OCI-LY1 (cell line): ENCODE data around the gene ERBB4.

Experiments
- H2AFZ ChIP-seq: fragments of 200-600 bp; sonication (generic), shearing (Covaris generic); 2 replicates; pipeline ENCODE4 v1.6.0; 2014; ENCODE audit warnings: antibody characterized with exemption, mild to moderate bottlenecking, low read length
- H3F3A ChIP-seq: fragments of 200-600 bp; sonication (generic), shearing (Covaris generic); 2 replicates; pipeline ENCODE4 v1.6.0; 2014; ENCODE audit warnings: mild to moderate bottlenecking, antibody characterized with exemption, low read length, moderate library complexity; ENCODE audit not compliant: insufficient read depth
- H3K27ac ChIP-seq: fragments of 200-600 bp; sonication (generic); 2 replicates; pipeline ENCODE4 v1.5.1; 2014; ENCODE audit warnings: low read length, mixed run types, mild to moderate bottlenecking, low read depth; ENCODE audit not compliant: poor library complexity, severe bottlenecking
- H3K27me3 ChIP-seq: fragments of 200-600 bp; sonication (generic); 2 replicates; pipeline ENCODE4 v1.6.0; 2014; ENCODE audit warnings: antibody characterized with exemption, mild to moderate bottlenecking, low read length, moderate library complexity; ENCODE audit not compliant: insufficient read depth
- H3K36me3 ChIP-seq: fragments of 200-600 bp; sonication (generic); 2 replicates; pipeline ENCODE4 v1.6.1; 2014; ENCODE audit warnings: mild to moderate bottlenecking, antibody characterized with exemption, low read length, moderate library complexity, mixed read lengths; ENCODE audit not compliant: insufficient read depth
- H3K4me1 ChIP-seq: fragments of 200-600 bp; sonication (generic); 2 replicates; pipeline ENCODE4 v1.5.1; 2014; ENCODE audit warnings: mild to moderate bottlenecking, low read length, moderate library complexity; ENCODE audit not compliant: insufficient read depth, severe bottlenecking
- H3K4me2 ChIP-seq: fragments of 200-600 bp; sonication (generic), shearing (Covaris generic); 2 replicates; pipeline ENCODE4 v1.6.1; 2014; ENCODE audit warnings: low read length
- H3K4me3 ChIP-seq: fragments of 200-600 bp; sonication (generic); 2 replicates; pipeline ENCODE4 v1.5.1; 2014; ENCODE audit warnings: low read length, low read depth, mild to moderate bottlenecking, mixed read lengths; ENCODE audit not compliant: poor library complexity, severe bottlenecking
- H3K79me2 ChIP-seq: fragments of 200-600 bp; shearing (Covaris generic); 2 replicates; pipeline ENCODE4 v1.6.1; 2016; ENCODE audit warnings: mixed run types, low read length, mixed read lengths; ENCODE audit not compliant: insufficient read depth
- H3K9ac ChIP-seq: fragments of 200-600 bp; sonication (generic), shearing (Covaris generic); 2 replicates; pipeline ENCODE4 v1.6.1; 2014; ENCODE audit warnings: mild to moderate bottlenecking, low read length, mixed read lengths
- H3K9me2 ChIP-seq: fragments of 200-600 bp; sonication (generic), shearing (Covaris generic); 2 replicates; pipeline ENCODE4 v1.6.1; 2014; ENCODE audit warnings: low read depth, mild to moderate bottlenecking, low read length, mixed read lengths
- H3K9me3 ChIP-seq: fragments of 200-600 bp; shearing (Covaris generic); 2 replicates; pipeline ENCODE4 v1.6.1; 2014; ENCODE audit warnings: low read length, mixed read lengths
- H4K20me1 ChIP-seq: fragments of 200-600 bp; sonication (generic), shearing (Covaris generic); 2 replicates; pipeline ENCODE4 v1.6.0; 2016; ENCODE audit warnings: mild to moderate bottlenecking, low read length; ENCODE audit not compliant: insufficient read depth
- CTCF ChIP-seq: fragments of 200-600 bp; sonication (generic), shearing (Covaris generic); IDR thresholded peaks from 2 replicates; pipeline ENCODE4 v1.5.1; 2017; ENCODE audit warnings: mild to moderate bottlenecking, antibody characterized with exemption, low read length, moderate library complexity, mixed read lengths
- EZH2 ChIP-seq: fragments of 200-600 bp; sonication (generic), shearing (Covaris generic); IDR thresholded peaks from 2 replicates; pipeline ENCODE4 v1.8.0; 2017; ENCODE audit warnings: borderline replicate concordance, mixed run types, mild to moderate bottlenecking, antibody characterized with exemption, low read length, moderate library complexity, mixed read lengths

The ERBB4 gene

GRCh38 chr2:211812587-211812986 is 726.0 kb downstream of the ERBB4 start:
- no peak for TF ChIP-seq CTCF
- no peak for TF ChIP-seq EZH2
- Histone ChIP-seq H3K4me2 (no peak overlapping the region), H3K27ac (no peak overlapping the region), H3K9ac (no peak overlapping the region), H3F3A (no peaks in the 10 kb centered on the region), H3K4me3 (no peak overlapping the region), H2AFZ (no peak overlapping the region), H3K36me3 (no peaks in the 10 kb centered on the region), H4K20me1 (no peaks in the 10 kb centered on the region), H3K79me2 (no peaks in the 10 kb centered on the region), H3K4me1 (no peaks in the 10 kb centered on the region), H3K27me3 (no peaks in the 10 kb centered on the region), H3K9me2 (no peaks in the 10 kb centered on the region), H3K9me3 (no peaks in the 10 kb centered on the region)

GRCh38 chr2:211802666-211803065 is 735.9 kb downstream of the ERBB4 start:
- Histone ChIP-seq H4K20me1 (no peaks in the 10 kb centered on the region), H3K9me3 (no peaks in the 10 kb centered on the region), H3K4me3 (no peak overlapping the region), H3K4me1 (no peaks in the 10 kb centered on the region), H3K27me3 (no peaks in the 10 kb centered on the region), H3K79me2 (no peaks in the 10 kb centered on the region), H3K27ac (no peak overlapping the region), H3K9ac (no peak overlapping the region), H3K36me3 (no peaks in the 10 kb centered on the region), H2AFZ (no peak overlapping the region), H3K9me2 (no peaks in the 10 kb centered on the region), H3K4me2 (no peak overlapping the region), H3F3A (no peaks in the 10 kb centered on the region)
- TF ChIP-seq CTCF (no peak), EZH2 (no peak)

GRCh38 chr2:211800001-211800400 is 738.6 kb downstream of the ERBB4 start:
- H3K27me3 ChIP-seq: no peaks in the 10 kb centered on the region
- no peaks in the 10 kb centered on the region; the same call in 1 of the 2 replicates for H3F3A ChIP-seq
- H3K4me1 ChIP-seq: no peaks in the 10 kb centered on the region
- H3K9ac ChIP-seq: no peak overlapping the region
- no peaks in the 10 kb centered on the region for H3K79me2 ChIP-seq
- TF ChIP-seq CTCF (no peak), EZH2 (no peak)
- no peaks in the 10 kb centered on the region for H3K36me3 ChIP-seq
- H3K27ac ChIP-seq: no peak overlapping the region
- no peaks in the 10 kb centered on the region for H3K9me2 ChIP-seq
- no peak overlapping the region for H3K4me2 ChIP-seq
- no peak overlapping the region for H3K4me3 ChIP-seq
- no peak overlapping the region for H2AFZ ChIP-seq
- H4K20me1 ChIP-seq: no peaks in the 10 kb centered on the region
- no peaks in the 10 kb centered on the region; the same call in 1 of the 2 replicates for H3K9me3 ChIP-seq
